ENCODE data around the gene SH3TC1. TPM values are rescaled to one million over a fixed set of nuclear protein-coding genes. Genes with fewer than 3 reads are reported as not detected.

Gene SH3TC1
- total and polyA plus RNA-seq, 2 of the 13 experiments (the other 11 are each of a cell fraction or from before 2014, with no cell fraction given) = 14.9 to 21.8 TPM

DNA sequence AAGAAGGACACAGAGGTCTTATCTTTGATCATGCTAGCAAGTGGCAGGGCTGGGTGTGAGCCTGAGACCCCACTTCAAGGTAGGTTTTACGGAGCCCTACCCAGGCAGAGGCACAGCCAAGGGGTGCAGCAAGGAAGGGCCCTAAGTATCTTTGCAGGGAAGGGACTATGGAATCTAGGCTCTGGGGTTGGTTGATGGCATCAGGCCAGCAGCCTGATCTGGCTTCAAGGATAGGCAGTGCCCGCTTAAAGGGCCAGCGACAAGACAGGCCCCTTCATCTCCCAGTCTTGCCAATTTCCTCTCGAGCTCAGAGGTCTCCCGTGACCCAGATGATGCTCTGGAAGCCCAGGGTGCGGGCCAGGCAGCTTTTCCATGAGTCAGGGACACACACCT is 46.2 kb upstream of the SH3TC1 start (continued):
- TF ChIP-seq, protein P1, sequence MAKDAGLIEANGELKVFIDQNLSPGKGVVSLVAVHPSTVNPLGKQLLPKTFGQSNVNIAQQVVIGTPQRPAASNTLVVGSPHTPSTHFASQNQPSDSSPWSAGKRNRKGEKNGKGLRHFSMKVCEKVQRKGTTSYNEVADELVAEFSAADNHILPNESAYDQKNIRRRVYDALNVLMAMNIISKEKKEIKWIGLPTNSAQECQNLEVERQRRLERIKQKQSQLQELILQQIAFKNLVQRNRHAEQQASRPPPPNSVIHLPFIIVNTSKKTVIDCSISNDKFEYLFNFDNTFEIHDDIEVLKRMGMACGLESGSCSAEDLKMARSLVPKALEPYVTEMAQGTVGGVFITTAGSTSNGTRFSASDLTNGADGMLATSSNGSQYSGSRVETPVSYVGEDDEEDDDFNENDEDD (CRISPR knock-in tag; IDR thresholded peaks at IDR 0.05; ENCODE audit: borderline replicate concordance) = no peak
- TF ChIP-seq NR2F1 (CRISPR knock-in tag; IDR thresholded peaks at IDR 0.05) = no peak
- no peak for TF ChIP-seq EEA1 (CRISPR knock-in tag; IDR thresholded peaks at IDR 0.05; ENCODE audit: borderline replicate concordance)

GRCh38 chr4:8153441-8153840 is 45.6 kb upstream of the SH3TC1 start:
- in situ Hi-C loops (cut with HindIII; ENCODE audit: extremely low pct_ligation_motif_present, low pct_unique_long_range_greater_than_20kb) (no loop called here), intact Hi-C loops (cut with micrococcal nuclease; ENCODE audit: unreplicated experiment) (no loop called here)
- POLR2A ChIA-PET = no interaction called here
- Histone ChIP-seq H3K9me3 (ENCODE audit: low read length) (no peaks in the 10 kb centered on the region), H3K4me2 (ENCODE audit: low read depth, low read length) (no peak overlapping the region), H3K79me2 (ENCODE audit: insufficient read depth, low read length) (no peaks in the 10 kb centered on the region), H3K4me3 (replicated peaks in 1 of 3; ENCODE audit: insufficient read depth in 1 of 3, low read depth in 2 of 3, low read length in 3 of 3) (no peak overlapping the region), H3K9ac (ENCODE audit: insufficient read depth, low read depth, low read length) (no peak overlapping the region), H3K36me3 (replicated peaks in 1 of 2; ENCODE audit: control insufficient read depth in 1 of 2, insufficient read depth in 2 of 2, low read length in 2 of 2) (no peaks in the 10 kb centered on the region), H3K27ac (ENCODE audit: extremely low read length, insufficient read depth, low read length) (no peak overlapping the region), H4K20me1 (ENCODE audit: insufficient read depth, low read length) (no peaks in the 10 kb centered on the region), H2AFZ (ENCODE audit: low read length) (no peak overlapping the region), H3K27me3 (ENCODE audit: control insufficient read depth in 1 of 2, insufficient read depth in 2 of 2, low read length in 2 of 2) (peaks cover 7 to 68% of the 10 kb centered on the region in 2 experiments), H3K4me1 (ENCODE audit: insufficient read depth, low read length) (no peaks in the 10 kb centered on the region)
- no peak for TF ChIP-seq SP5 (CRISPR knock-in tag; IDR thresholded peaks at IDR 0.05; ENCODE audit: borderline replicate concordance, low read depth)
- TF ChIP-seq, protein P2, sequence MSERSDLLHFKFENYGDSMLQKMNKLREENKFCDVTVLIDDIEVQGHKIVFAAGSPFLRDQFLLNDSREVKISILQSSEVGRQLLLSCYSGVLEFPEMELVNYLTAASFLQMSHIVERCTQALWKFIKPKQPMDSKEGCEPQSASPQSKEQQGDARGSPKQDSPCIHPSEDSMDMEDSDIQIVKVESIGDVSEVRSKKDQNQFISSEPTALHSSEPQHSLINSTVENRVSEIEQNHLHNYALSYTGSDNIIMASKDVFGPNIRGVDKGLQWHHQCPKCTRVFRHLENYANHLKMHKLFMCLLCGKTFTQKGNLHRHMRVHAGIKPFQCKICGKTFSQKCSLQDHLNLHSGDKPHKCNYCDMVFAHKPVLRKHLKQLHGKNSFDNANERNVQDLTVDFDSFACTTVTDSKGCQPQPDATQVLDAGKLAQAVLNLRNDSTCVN (CRISPR knock-in tag; IDR thresholded peaks at IDR 0.05; ENCODE audit: borderline replicate concordance) = no peak
- no peak for TF ChIP-seq POGZ (CRISPR knock-in tag; IDR thresholded peaks at IDR 0.05)
- TF ChIP-seq CREB1 (IDR thresholded peaks at IDR 0.05) = no peak
- TF ChIP-seq CREB1 (CRISPR knock-in tag; IDR thresholded peaks at IDR 0.05) = no peak
- no peak for TF ChIP-seq ZMAT3 (CRISPR knock-in tag; conservative IDR thresholded peaks at IDR 0.05)
- no peak for ATAC-seq
- no peak for FAIRE-seq
- WGBS (ENCODE audit: low lambda C conversion rate) = 56% methylated on average over 10 of the region's 10 CpGs
- DNase-seq (ENCODE audit: low spot score) = no peak
- no TSS peak for BruUV-seq (replicated peaks)
- CTCF ChIA-PET (ENCODE audit: low intra/inter-chr PET ratio, low total read pairs) = no interaction called here

Data from HepG2 (cell line).